Measurements from ENCODE around the gene ZFYVE19.

- TF ChIP-seq CTCF (IDR thresholded peaks at IDR 0.05) (no peak), POLR2A (IDR thresholded peaks at IDR 0.05) (no peak)
Measured at GRCh38 chr15:40823572-40824343, 16.9 kb downstream of the ZFYVE19 start.

All from thyroid gland (tissue), 4 donors.